Liver (tissue), 9 donors: ENCODE measurements around the gene USP40. TPM values are rescaled to one million over a fixed set of nuclear protein-coding genes. Genes with fewer than 3 reads are reported as not detected.

ENCODE experiments used
- DNase-seq: peaks from one replicate; pipeline ENCODE4 v3.0.0-alpha.2; 2017; ENCODE audit warnings: low spot score
- H3K27ac ChIP-seq, 2 donors: one replicate each; pipeline ENCODE4 v1.7.0; 2013; ENCODE audit warnings: inconsistent platforms in 2 of 2, low read length in 2 of 2, control low read depth in 1 of 2, low read depth in 1 of 2, mild to moderate bottlenecking in 1 of 2
- H3K27me3 ChIP-seq, 4 donors: one replicate each; pipeline versions ENCODE4 v1.6.1 to v1.7.0; 2013; ENCODE audit warnings: low read length in 3 of 4, inconsistent platforms in 1 of 4, mild to moderate bottlenecking in 1 of 4, moderate library complexity in 1 of 4; ENCODE audit not compliant: control insufficient read depth in 4 of 4, insufficient read depth in 4 of 4
- H3K36me3 ChIP-seq, 4 donors: one replicate each; pipeline versions ENCODE4 v1.6.1 to v1.7.0; 2013; ENCODE audit warnings: low read length in 3 of 4, mild to moderate bottlenecking in 3 of 4, low read depth in 1 of 4, moderate library complexity in 1 of 4; ENCODE audit not compliant: control insufficient read depth in 4 of 4, insufficient read depth in 3 of 4
- H3K4me1 ChIP-seq, 4 donors: one replicate each; pipeline versions ENCODE4 v1.6.1 to v1.7.0; 2013; ENCODE audit warnings: low read length in 3 of 4, mild to moderate bottlenecking in 3 of 4, moderate library complexity in 1 of 4; ENCODE audit not compliant: control insufficient read depth in 4 of 4, insufficient read depth in 4 of 4
- H3K4me3 ChIP-seq, 3 donors: one replicate each; pipeline versions ENCODE4 v1.6.1 to v1.7.0; 2013; ENCODE audit warnings: low read length in 3 of 3, control low read depth in 1 of 3, low read depth in 1 of 3, mild to moderate bottlenecking in 1 of 3
- H3K9ac ChIP-seq, 2 donors: one replicate each; pipeline ENCODE4 v1.7.0; 2013; ENCODE audit warnings: low read length in 2 of 2, mild to moderate bottlenecking in 2 of 2, moderate library complexity in 2 of 2, control low read depth in 1 of 2, low read depth in 1 of 2
- H3K9me3 ChIP-seq, 4 donors: one replicate each; pipeline versions ENCODE4 v1.6.1 to v1.7.0; 2013; ENCODE audit warnings: low read length in 3 of 4; ENCODE audit not compliant: control insufficient read depth in 4 of 4
- FOXA1 ChIP-seq: IDR thresholded peaks from 2 replicates; pipeline ENCODE4 v1.6.1; 2016; ENCODE audit warnings: antibody characterized with exemption
- FOXA2 ChIP-seq: IDR thresholded peaks from 2 replicates; pipeline ENCODE4 v1.6.1; 2016; ENCODE audit warnings: antibody characterized with exemption
- GABPA ChIP-seq, 2 donors: IDR thresholded peaks in 1 of 2; conservative IDR thresholded peaks in 1 of 2; 2 replicates each; pipeline ENCODE4 v1.6.1; 2016; ENCODE audit warnings: antibody characterized with exemption in 2 of 2, mild to moderate bottlenecking in 1 of 2, moderate library complexity in 1 of 2
- HNF4A ChIP-seq, 2 donors: conservative IDR thresholded peaks; 2 replicates each; pipeline ENCODE4 v1.6.1; 2016; ENCODE audit warnings: antibody characterized with exemption in 2 of 2, mild to moderate bottlenecking in 2 of 2
- HNF4G ChIP-seq: IDR thresholded peaks from 2 replicates; pipeline ENCODE4 v1.6.1; 2016; ENCODE audit warnings: antibody characterized with exemption
- NR2F2 ChIP-seq: IDR thresholded peaks from 2 replicates; pipeline ENCODE4 v1.6.1; 2016; ENCODE audit warnings: antibody characterized with exemption
- RAD21 ChIP-seq, 2 donors: IDR thresholded peaks; 2 replicates each; pipeline ENCODE4 v1.6.1; 2016; ENCODE audit warnings: antibody characterized with exemption in 2 of 2, mild to moderate bottlenecking in 2 of 2
- RXRA ChIP-seq, 2 donors: IDR thresholded peaks; 2 replicates each; pipeline ENCODE4 v1.6.1; 2017 to 2018; ENCODE audit warnings: antibody characterized with exemption in 2 of 2, mild to moderate bottlenecking in 1 of 2
- SP1 ChIP-seq: IDR thresholded peaks from 2 replicates; pipeline ENCODE4 v1.6.1; 2018; ENCODE audit warnings: antibody characterized with exemption, mild to moderate bottlenecking
- TAF1 ChIP-seq: conservative IDR thresholded peaks from 2 replicates; pipeline ENCODE4 v1.6.1; 2016; ENCODE audit warnings: antibody characterized with exemption, mild to moderate bottlenecking
- WGBS: extraction: QIAGEN DNeasy Blood & Tissue Kit; methylation state at CpG from one replicate; pipeline ENCODE4 v1.1.7; 2013; 5-methylcytosine and 5-hydroxymethylcytosine counted together
- polyA plus RNA-seq, 2 donors: library from polyadenylated mRNA; stranded (reverse) in 1 of 2; unstranded in 1 of 2; fragments of 200-250 nt in 1 of 2; fragments of >200 nt in 1 of 2; fragmentation: Nextera tagmentation in 1 of 2; extraction: Ambion mirVana in 1 of 2; gene quantifications; one replicate each; pipeline versions ENCODE4 v1.2.1 to v1.2.3, GENCODE V29; 2013 to 2015
- total RNA-seq, 2 donors: library from RNA; depleted of rRNA; stranded (reverse); fragments of >200 nt; gene quantifications; one replicate each; pipeline ENCODE4 v1.2.3, GENCODE V29; 2014
- TF ChIP-seq, protein P1 (sequence below): IDR thresholded peaks from 2 replicates; pipeline ENCODE4 v1.6.1; 2016; ENCODE audit warnings: antibody characterized with exemption
- TF ChIP-seq, protein P2 (sequence below): IDR thresholded peaks from 2 replicates; pipeline ENCODE4 v1.6.1; 2016; ENCODE audit warnings: antibody characterized with exemption, mild to moderate bottlenecking
- TF ChIP-seq, protein P3 (sequence below): fragments of 150-350 bp; IDR thresholded peaks from 2 replicates; pipeline ENCODE4 v1.5.1; 2017; ENCODE audit warnings: improper control_type of control experiment, low read depth, low read length; ENCODE audit not compliant: missing input control
- TF ChIP-seq, protein P4 (sequence below): IDR thresholded peaks from 2 replicates; pipeline ENCODE4 v1.6.1; 2016; ENCODE audit warnings: antibody characterized with exemption
- TF ChIP-seq, protein P5 (sequence below): IDR thresholded peaks from 2 replicates; pipeline ENCODE4 v1.6.1; 2016; ENCODE audit warnings: antibody characterized with exemption
- donor health status: healthy.
- donor health status: healthy.
- donor health status: healthy.
- donor health status: healthy.
- donor health status: healthy.

USP40 gene
- total and polyA plus RNA-seq, 4 donors = 12.0 to 29.0 (median 17.1) TPM

DNA sequence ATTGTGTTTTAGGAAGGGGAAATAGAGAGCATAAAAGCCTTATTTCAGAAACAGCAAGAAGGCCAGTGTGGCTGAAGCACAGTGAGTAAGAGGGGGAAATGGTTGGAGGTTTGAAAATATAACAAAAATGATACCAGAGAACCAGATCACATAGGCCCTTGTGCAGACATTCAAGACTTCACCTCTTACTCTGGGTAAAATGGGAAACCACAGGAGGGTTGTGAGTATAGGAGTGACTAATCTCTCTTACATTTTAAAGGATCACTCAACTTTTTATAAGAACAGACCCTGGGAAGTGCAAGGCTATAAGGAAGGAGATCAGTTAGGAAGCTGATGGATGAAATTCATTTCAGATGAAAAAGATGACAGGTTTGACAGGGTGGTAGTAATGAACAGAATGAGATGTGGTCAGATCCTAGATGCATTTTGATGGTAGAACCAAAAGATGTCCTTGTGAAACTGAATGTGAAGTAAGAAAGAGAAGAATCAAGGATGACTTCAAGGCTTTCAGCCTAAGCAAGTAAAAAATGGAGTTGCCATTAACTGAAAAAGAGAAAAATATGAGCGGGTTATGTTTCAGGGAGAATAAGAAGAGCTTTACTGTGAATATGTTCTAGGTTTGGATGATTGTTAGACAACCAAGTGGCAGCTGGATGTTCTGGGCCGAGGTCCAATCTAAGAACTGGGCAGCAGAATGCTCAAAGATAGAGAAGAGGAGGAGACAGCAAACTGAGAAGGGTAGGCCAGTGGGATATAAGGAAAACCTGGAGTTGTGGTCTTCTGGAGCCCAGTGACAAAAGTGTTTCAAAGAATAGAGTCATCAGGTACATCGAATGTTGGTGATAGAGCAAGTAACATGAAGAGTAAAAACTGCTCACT is 65.1 kb downstream of the USP40 start (continued):
- TF ChIP-seq RXRA (IDR thresholded peaks at IDR 0.05) (no peak), FOXA2 (no peak)
- TF ChIP-seq, protein P1, sequence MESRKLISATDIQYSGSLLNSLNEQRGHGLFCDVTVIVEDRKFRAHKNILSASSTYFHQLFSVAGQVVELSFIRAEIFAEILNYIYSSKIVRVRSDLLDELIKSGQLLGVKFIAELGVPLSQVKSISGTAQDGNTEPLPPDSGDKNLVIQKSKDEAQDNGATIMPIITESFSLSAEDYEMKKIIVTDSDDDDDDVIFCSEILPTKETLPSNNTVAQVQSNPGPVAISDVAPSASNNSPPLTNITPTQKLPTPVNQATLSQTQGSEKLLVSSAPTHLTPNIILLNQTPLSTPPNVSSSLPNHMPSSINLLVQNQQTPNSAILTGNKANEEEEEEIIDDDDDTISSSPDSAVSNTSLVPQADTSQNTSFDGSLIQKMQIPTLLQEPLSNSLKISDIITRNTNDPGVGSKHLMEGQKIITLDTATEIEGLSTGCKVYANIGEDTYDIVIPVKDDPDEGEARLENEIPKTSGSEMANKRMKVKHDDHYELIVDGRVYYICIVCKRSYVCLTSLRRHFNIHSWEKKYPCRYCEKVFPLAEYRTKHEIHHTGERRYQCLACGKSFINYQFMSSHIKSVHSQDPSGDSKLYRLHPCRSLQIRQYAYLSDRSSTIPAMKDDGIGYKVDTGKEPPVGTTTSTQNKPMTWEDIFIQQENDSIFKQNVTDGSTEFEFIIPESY = no peak

DNA sequence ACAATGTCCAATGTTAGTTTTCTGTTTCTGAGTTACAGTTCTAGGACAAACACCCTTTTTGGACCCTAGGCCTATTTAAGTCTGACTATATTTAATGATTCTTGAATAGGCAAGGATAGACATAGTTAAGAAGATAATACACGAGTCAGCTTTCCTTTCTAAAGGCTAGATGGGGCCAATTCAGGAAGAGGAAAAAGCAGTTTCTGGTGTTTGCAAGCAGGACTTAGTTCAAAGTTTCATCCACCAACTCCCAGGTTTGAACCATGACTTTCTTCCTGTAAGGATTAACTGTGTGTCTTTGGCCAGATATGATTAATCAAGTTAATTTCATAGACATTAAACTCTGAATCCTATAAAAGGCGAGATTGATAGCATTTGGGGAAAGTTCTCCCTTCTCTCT is 66.7 kb downstream of the USP40 start:
- Histone ChIP-seq H3K9ac (no peak overlapping the region), H3K27me3 (no peaks in the 10 kb centered on the region), H3K4me3 (no peak overlapping the region), H3K9me3 (peaks cover 0 to 4% (median 0%) of the 10 kb centered on the region in 4 donors), H3K27ac (no peak overlapping the region), H3K4me1 (no peaks in the 10 kb centered on the region), H3K36me3 (peaks cover 3 to 37% (median 25%) of the 10 kb centered on the region in 4 donors)
- no peak for DNase-seq
- TF ChIP-seq RAD21 (IDR thresholded peaks at IDR 0.05) (no peak), NR2F2 (no peak), FOXA2 (no peak), TAF1 (no peak), RXRA (IDR thresholded peaks at IDR 0.05) (no peak), HNF4G (no peak), SP1 (no peak), GABPA (IDR thresholded peaks at IDR 0.05 in 1 of 2, conservative IDR thresholded peaks at IDR 0.05 in 1 of 2) (no peak), FOXA1 (no peak), HNF4A (conservative IDR thresholded peaks at IDR 0.05) (no peak)
- TF ChIP-seq, protein P2, sequence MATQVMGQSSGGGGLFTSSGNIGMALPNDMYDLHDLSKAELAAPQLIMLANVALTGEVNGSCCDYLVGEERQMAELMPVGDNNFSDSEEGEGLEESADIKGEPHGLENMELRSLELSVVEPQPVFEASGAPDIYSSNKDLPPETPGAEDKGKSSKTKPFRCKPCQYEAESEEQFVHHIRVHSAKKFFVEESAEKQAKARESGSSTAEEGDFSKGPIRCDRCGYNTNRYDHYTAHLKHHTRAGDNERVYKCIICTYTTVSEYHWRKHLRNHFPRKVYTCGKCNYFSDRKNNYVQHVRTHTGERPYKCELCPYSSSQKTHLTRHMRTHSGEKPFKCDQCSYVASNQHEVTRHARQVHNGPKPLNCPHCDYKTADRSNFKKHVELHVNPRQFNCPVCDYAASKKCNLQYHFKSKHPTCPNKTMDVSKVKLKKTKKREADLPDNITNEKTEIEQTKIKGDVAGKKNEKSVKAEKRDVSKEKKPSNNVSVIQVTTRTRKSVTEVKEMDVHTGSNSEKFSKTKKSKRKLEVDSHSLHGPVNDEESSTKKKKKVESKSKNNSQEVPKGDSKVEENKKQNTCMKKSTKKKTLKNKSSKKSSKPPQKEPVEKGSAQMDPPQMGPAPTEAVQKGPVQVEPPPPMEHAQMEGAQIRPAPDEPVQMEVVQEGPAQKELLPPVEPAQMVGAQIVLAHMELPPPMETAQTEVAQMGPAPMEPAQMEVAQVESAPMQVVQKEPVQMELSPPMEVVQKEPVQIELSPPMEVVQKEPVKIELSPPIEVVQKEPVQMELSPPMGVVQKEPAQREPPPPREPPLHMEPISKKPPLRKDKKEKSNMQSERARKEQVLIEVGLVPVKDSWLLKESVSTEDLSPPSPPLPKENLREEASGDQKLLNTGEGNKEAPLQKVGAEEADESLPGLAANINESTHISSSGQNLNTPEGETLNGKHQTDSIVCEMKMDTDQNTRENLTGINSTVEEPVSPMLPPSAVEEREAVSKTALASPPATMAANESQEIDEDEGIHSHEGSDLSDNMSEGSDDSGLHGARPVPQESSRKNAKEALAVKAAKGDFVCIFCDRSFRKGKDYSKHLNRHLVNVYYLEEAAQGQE = no peak
- TF ChIP-seq, protein P3, sequence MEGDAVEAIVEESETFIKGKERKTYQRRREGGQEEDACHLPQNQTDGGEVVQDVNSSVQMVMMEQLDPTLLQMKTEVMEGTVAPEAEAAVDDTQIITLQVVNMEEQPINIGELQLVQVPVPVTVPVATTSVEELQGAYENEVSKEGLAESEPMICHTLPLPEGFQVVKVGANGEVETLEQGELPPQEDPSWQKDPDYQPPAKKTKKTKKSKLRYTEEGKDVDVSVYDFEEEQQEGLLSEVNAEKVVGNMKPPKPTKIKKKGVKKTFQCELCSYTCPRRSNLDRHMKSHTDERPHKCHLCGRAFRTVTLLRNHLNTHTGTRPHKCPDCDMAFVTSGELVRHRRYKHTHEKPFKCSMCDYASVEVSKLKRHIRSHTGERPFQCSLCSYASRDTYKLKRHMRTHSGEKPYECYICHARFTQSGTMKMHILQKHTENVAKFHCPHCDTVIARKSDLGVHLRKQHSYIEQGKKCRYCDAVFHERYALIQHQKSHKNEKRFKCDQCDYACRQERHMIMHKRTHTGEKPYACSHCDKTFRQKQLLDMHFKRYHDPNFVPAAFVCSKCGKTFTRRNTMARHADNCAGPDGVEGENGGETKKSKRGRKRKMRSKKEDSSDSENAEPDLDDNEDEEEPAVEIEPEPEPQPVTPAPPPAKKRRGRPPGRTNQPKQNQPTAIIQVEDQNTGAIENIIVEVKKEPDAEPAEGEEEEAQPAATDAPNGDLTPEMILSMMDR = no peak
- TF ChIP-seq, protein P4, sequence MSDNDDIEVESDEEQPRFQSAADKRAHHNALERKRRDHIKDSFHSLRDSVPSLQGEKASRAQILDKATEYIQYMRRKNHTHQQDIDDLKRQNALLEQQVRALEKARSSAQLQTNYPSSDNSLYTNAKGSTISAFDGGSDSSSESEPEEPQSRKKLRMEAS = no peak
- TF ChIP-seq, protein P5, sequence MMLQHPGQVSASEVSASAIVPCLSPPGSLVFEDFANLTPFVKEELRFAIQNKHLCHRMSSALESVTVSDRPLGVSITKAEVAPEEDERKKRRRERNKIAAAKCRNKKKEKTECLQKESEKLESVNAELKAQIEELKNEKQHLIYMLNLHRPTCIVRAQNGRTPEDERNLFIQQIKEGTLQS = no peak
- TF ChIP-seq, protein P1 = no peak
- 86% methylated on average over 2 of the region's 2 CpGs for WGBS
